Measurements from ENCODE around the gene PLG. TPM values are rescaled to one million over a fixed set of nuclear protein-coding genes. Genes with fewer than 3 reads are reported as not detected.

Gene PLG
- total and polyA plus RNA-seq, 2 donors (not counting 1 experiment from before 2014, with no cell fraction given), result not detected

- H3K4me2 ChIP-seq (ENCODE audit: extremely low read depth, insufficient read depth, low read length), result no peak overlapping the region
- H3K4me1 ChIP-seq (ENCODE audit: control insufficient read depth, extremely low read depth, insufficient read depth, low read length), result no peaks in the 10 kb centered on the region
- H3K27me3 ChIP-seq (ENCODE audit: control insufficient read depth, insufficient read depth, low read length), result no peaks in the 10 kb centered on the region
- H3K27ac ChIP-seq (ENCODE audit: insufficient read depth, low read length), result no peak overlapping the region
- no peak for TF ChIP-seq EZH2 (IDR thresholded peaks at IDR 0.05; ENCODE audit: low read length, missing control alignments)
- TF ChIP-seq, protein P1, sequence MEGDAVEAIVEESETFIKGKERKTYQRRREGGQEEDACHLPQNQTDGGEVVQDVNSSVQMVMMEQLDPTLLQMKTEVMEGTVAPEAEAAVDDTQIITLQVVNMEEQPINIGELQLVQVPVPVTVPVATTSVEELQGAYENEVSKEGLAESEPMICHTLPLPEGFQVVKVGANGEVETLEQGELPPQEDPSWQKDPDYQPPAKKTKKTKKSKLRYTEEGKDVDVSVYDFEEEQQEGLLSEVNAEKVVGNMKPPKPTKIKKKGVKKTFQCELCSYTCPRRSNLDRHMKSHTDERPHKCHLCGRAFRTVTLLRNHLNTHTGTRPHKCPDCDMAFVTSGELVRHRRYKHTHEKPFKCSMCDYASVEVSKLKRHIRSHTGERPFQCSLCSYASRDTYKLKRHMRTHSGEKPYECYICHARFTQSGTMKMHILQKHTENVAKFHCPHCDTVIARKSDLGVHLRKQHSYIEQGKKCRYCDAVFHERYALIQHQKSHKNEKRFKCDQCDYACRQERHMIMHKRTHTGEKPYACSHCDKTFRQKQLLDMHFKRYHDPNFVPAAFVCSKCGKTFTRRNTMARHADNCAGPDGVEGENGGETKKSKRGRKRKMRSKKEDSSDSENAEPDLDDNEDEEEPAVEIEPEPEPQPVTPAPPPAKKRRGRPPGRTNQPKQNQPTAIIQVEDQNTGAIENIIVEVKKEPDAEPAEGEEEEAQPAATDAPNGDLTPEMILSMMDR (conservative IDR thresholded peaks at IDR 0.05 in 1 of 2, IDR thresholded peaks at IDR 0.05 in 1 of 2; ENCODE audit: low read depth in 1 of 2, low read length in 2 of 2), result no peak
- no peaks in the 10 kb centered on the region for H3K9me3 ChIP-seq (ENCODE audit: control insufficient read depth, insufficient read depth, low read depth, low read length)
- H3K9ac ChIP-seq (ENCODE audit: insufficient read depth, low read length), result no peak overlapping the region
- no peaks in the 10 kb centered on the region for H3K36me3 ChIP-seq (ENCODE audit: control insufficient read depth, insufficient read depth, low read length)
- H2AFZ ChIP-seq (ENCODE audit: low read length), result no peak overlapping the region
- H3K79me2 ChIP-seq (ENCODE audit: control insufficient read depth, insufficient read depth, low read length), result no peaks in the 10 kb centered on the region
- H4K20me1 ChIP-seq (ENCODE audit: control insufficient read depth, extremely low read depth, insufficient read depth, low read length), result no peaks in the 10 kb centered on the region
- H3K4me3 ChIP-seq (replicated peaks in 1 of 4; ENCODE audit: control extremely low read depth in 1 of 4, insufficient read depth in 1 of 4, low read depth in 3 of 4, low read length in 4 of 4), result no peak overlapping the region
- no peak for DNase-seq (ENCODE audit: low read depth in 2 of 2)
Measured at GRCh38 chr6:160764847-160765246, 62.8 kb downstream of the PLG start.

DNA sequence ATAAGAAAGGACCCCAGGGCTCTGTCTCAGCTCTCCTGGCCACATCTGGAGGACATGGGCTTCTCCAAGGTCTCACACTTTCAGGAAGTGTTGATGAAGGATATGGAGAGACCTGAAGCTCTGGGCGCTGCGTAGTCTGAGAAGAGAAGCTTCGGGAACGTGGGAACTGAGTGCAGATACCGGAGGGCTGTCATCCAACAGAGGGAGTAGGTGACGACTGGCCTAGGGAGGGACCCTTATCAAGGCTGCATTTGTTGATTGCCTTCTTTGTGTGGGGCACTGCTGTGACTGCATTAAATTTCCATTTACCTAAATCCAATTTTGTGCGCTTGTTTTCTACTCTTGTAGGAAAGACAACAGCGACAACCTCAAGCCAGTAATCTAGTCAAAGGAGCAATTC lies 63.4 kb downstream of the PLG start:
- H3K27me3 ChIP-seq (ENCODE audit: control insufficient read depth, insufficient read depth, low read length), result no peaks in the 10 kb centered on the region
- H4K20me1 ChIP-seq (ENCODE audit: control insufficient read depth, extremely low read depth, insufficient read depth, low read length), result no peaks in the 10 kb centered on the region
- H3K9ac ChIP-seq (ENCODE audit: insufficient read depth, low read length), result no peak overlapping the region
- H2AFZ ChIP-seq (ENCODE audit: low read length), result no peak overlapping the region
- DNase-seq (ENCODE audit: low read depth in 2 of 2), result no peak
- no peak overlapping the region for H3K4me3 ChIP-seq (replicated peaks in 1 of 4; ENCODE audit: control extremely low read depth in 1 of 4, insufficient read depth in 1 of 4, low read depth in 3 of 4, low read length in 4 of 4)
- H3K4me1 ChIP-seq (ENCODE audit: control insufficient read depth, extremely low read depth, insufficient read depth, low read length), result no peaks in the 10 kb centered on the region
- H3K4me2 ChIP-seq (ENCODE audit: extremely low read depth, insufficient read depth, low read length), result no peak overlapping the region
- TF ChIP-seq, protein P1 (conservative IDR thresholded peaks at IDR 0.05 in 1 of 2, IDR thresholded peaks at IDR 0.05 in 1 of 2; ENCODE audit: low read depth in 1 of 2, low read length in 2 of 2), result no peak
- TF ChIP-seq EZH2 (IDR thresholded peaks at IDR 0.05; ENCODE audit: low read length, missing control alignments), result no peak
- no peak overlapping the region for H3K27ac ChIP-seq (ENCODE audit: insufficient read depth, low read length)
- H3K79me2 ChIP-seq (ENCODE audit: control insufficient read depth, insufficient read depth, low read length), result no peaks in the 10 kb centered on the region
- no peaks in the 10 kb centered on the region for H3K36me3 ChIP-seq (ENCODE audit: control insufficient read depth, insufficient read depth, low read length)
- H3K9me3 ChIP-seq (ENCODE audit: control insufficient read depth, insufficient read depth, low read depth, low read length), result no peaks in the 10 kb centered on the region

GRCh38 chr6:160766657-160766988 lies 64.6 kb downstream of the PLG start:
- no peak overlapping the region for H2AFZ ChIP-seq (ENCODE audit: low read length)
- no peak overlapping the region for H3K4me2 ChIP-seq (ENCODE audit: extremely low read depth, insufficient read depth, low read length)
- peak overlapping the region in 1 of 4 experiments; percentile 6 for H3K4me3 ChIP-seq (replicated peaks in 1 of 4; ENCODE audit: control extremely low read depth in 1 of 4, insufficient read depth in 1 of 4, low read depth in 3 of 4, low read length in 4 of 4)
- H3K36me3 ChIP-seq (ENCODE audit: control insufficient read depth, insufficient read depth, low read length), result no peaks in the 10 kb centered on the region
- H3K9me3 ChIP-seq (ENCODE audit: control insufficient read depth, insufficient read depth, low read depth, low read length), result no peaks in the 10 kb centered on the region
- H3K27me3 ChIP-seq (ENCODE audit: control insufficient read depth, insufficient read depth, low read length), result no peaks in the 10 kb centered on the region
- H3K79me2 ChIP-seq (ENCODE audit: control insufficient read depth, insufficient read depth, low read length), result no peaks in the 10 kb centered on the region
- no peak overlapping the region for H3K9ac ChIP-seq (ENCODE audit: insufficient read depth, low read length)
- no peak for DNase-seq (ENCODE audit: low read depth in 2 of 2)
- TF ChIP-seq EZH2 (IDR thresholded peaks at IDR 0.05; ENCODE audit: low read length, missing control alignments), result no peak
- TF ChIP-seq, protein P1 (conservative IDR thresholded peaks at IDR 0.05 in 1 of 2, IDR thresholded peaks at IDR 0.05 in 1 of 2; ENCODE audit: low read depth in 1 of 2, low read length in 2 of 2), result no peak
- no peaks in the 10 kb centered on the region for H3K4me1 ChIP-seq (ENCODE audit: control insufficient read depth, extremely low read depth, insufficient read depth, low read length)
- H4K20me1 ChIP-seq (ENCODE audit: control insufficient read depth, extremely low read depth, insufficient read depth, low read length), result no peaks in the 10 kb centered on the region
- H3K27ac ChIP-seq (ENCODE audit: insufficient read depth, low read length), result no peak overlapping the region

Measured in fibroblast of lung (primary cell).